ENCODE data around the gene ARHGEF4. TPM values are rescaled to one million over a fixed set of nuclear protein-coding genes. Genes with fewer than 3 reads are reported as not detected.
A peak's percentile ranks its signal among the peaks of the same experiment; 100 is the strongest.

The ARHGEF4 gene
- total RNA-seq, 1 experiment from 2014 or later, result 20.0 TPM

DNA sequence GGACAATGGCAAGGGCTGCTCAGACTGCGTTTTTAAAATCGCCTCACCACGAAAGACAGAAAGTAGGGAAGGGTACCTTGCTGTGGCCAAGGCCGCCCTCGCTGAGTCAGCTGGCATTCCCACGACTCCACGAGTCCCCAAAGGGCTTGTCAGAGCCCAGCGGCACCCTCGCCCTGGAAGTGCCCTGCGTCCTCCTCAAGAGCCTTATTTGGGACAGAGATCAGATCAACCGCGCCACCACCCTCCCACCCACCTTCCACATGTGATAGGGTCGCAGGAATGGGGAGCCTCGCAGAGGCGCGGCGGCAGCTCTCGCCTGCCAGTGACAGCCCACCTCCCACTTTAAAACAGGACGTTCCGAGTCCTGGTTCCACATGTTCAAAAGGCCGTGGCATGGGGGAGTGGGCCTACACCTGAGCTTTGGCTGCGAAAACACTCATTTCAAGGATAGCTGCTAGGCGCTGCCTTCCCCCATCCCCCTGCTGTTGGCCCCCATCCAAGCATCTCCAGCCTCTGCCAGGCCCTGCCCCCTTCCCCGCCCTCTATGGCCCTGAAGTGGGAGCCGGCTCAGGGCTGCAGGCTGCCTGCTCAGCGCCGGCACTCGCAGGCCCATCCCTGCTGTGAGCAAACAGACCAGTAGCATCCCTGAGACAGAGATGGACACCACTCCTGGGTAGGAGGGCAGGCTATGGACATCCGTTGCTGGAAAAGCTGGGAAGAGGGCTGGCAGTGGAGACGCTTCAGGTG lies 38.1 kb upstream of the ARHGEF4 start:
- Histone ChIP-seq H3K36me3 (ENCODE audit: low read depth) (no peaks in the 10 kb centered on the region), H2AFZ (peak overlapping the region; percentile 100), H3K79me2 (ENCODE audit: low read depth) (no peaks in the 10 kb centered on the region), H3K27me3 (ENCODE audit: insufficient read depth, low read depth) (no peaks in the 10 kb centered on the region), H3F3A (ENCODE audit: insufficient read depth, low read depth) (no peaks in the 10 kb centered on the region), H3K9me2 (ENCODE audit: insufficient read depth) (no peaks in the 10 kb centered on the region), H3K4me2 (peak overlapping the region; percentile 90), H3K4me3 (peak overlapping the region; percentile 99; the same call in 1 of the 2 replicates), H4K20me1 (ENCODE audit: insufficient read depth) (no peaks in the 10 kb centered on the region), H3K9me3 (ENCODE audit: insufficient read depth, low read depth) (no peaks in the 10 kb centered on the region), H3K4me1 (replicated peaks; ENCODE audit: insufficient read depth) (no peaks in the 10 kb centered on the region), H3K27ac (no peak overlapping the region)
- ChIA-PET CTCF (interaction anchor here (1.5 kb wide), 1 partner anchor 30 kb away, joined by 3 read pairs; no protein-coding TSS in a partner anchor), POLR2A (ENCODE audit: unreplicated experiment) (no interaction called here)
- BruUV-seq (replicated peaks), result no TSS peak
- TF ChIP-seq CTCF (conservative IDR thresholded peaks at IDR 0.05), result no peak
- TF ChIP-seq EZH2 (IDR thresholded peaks at IDR 0.05; ENCODE audit: low read depth), result no peak
- DNase-seq, result no peak
- intact Hi-C loops (cut with micrococcal nuclease; ENCODE audit: unreplicated experiment), result loop anchor here (1.0 to 5.0 kb wide), 4 partner anchors 38 to 349 kb away; partner anchors contain the start of genes ARHGEF4 and FAM168B

DNA sequence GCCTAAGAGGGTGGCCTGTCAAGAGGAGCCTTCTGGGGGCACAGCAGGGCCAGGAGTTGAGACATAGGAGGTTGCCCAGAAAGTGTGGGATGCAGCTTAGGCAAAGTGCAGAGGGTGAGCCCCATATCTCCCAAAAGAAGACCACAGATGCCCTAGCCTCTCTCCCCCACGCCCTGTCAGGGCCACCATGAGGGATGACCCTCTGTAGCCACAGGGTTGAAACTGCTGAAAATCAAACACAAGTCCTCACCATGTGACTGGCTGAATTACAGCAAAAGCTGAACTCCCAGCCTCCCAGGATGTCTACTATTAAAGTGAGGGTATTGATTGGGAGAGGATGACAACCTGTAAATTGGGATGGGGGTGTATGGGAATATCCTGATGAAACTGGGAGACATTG lies 37.4 kb upstream of the ARHGEF4 start:
- Histone ChIP-seq H3K4me1 (replicated peaks; ENCODE audit: insufficient read depth) (no peaks in the 10 kb centered on the region), H3K27ac (no peak overlapping the region), H3K9me2 (ENCODE audit: insufficient read depth) (no peaks in the 10 kb centered on the region), H3K9me3 (ENCODE audit: insufficient read depth, low read depth) (no peaks in the 10 kb centered on the region), H3K36me3 (ENCODE audit: low read depth) (no peaks in the 10 kb centered on the region), H3K27me3 (ENCODE audit: insufficient read depth, low read depth) (no peaks in the 10 kb centered on the region), H3K79me2 (ENCODE audit: low read depth) (no peaks in the 10 kb centered on the region), H4K20me1 (ENCODE audit: insufficient read depth) (no peaks in the 10 kb centered on the region), H2AFZ (no peak overlapping the region), H3K4me3 (no peak overlapping the region), H3F3A (ENCODE audit: insufficient read depth, low read depth) (no peaks in the 10 kb centered on the region), H3K4me2 (no peak overlapping the region)
- TF ChIP-seq EZH2 (IDR thresholded peaks at IDR 0.05; ENCODE audit: low read depth) (no peak), CTCF (conservative IDR thresholded peaks at IDR 0.05) (no peak)
- BruUV-seq (replicated peaks), result no TSS peak
- no peak for DNase-seq
- ChIA-PET POLR2A (ENCODE audit: unreplicated experiment) (interaction anchor here (0.5 kb wide), 1 partner anchor 1639 kb away, joined by 5 read pairs; no protein-coding TSS in a partner anchor), CTCF (no interaction called here)
- intact Hi-C loops (cut with micrococcal nuclease; ENCODE audit: unreplicated experiment), result loop anchor here (2.0 to 5.0 kb wide), 3 partner anchors 38 to 348 kb away; partner anchors contain the start of genes ARHGEF4 and FAM168B

- POLR2A ChIA-PET (ENCODE audit: unreplicated experiment), result no interaction called here
- Histone ChIP-seq H3K9me3 (ENCODE audit: insufficient read depth, low read depth) (no peaks in the 10 kb centered on the region), H3K4me1 (replicated peaks; ENCODE audit: insufficient read depth) (peaks cover 37% of the 10 kb centered on the region), H3K27me3 (ENCODE audit: insufficient read depth, low read depth) (no peaks in the 10 kb centered on the region), H4K20me1 (ENCODE audit: insufficient read depth) (no peaks in the 10 kb centered on the region), H3F3A (ENCODE audit: insufficient read depth, low read depth) (peaks cover 16% of the 10 kb centered on the region), H3K4me2 (no peak overlapping the region), H3K9me2 (ENCODE audit: insufficient read depth) (no peaks in the 10 kb centered on the region), H2AFZ (no peak overlapping the region), H3K36me3 (ENCODE audit: low read depth) (no peaks in the 10 kb centered on the region), H3K79me2 (ENCODE audit: low read depth) (no peaks in the 10 kb centered on the region), H3K4me3 (no peak overlapping the region), H3K27ac (no peak overlapping the region)
- intact Hi-C loops (cut with micrococcal nuclease; ENCODE audit: unreplicated experiment), result loop anchor here (2.0 kb wide), 1 partner anchor 15 kb away; no protein-coding TSS in a partner anchor
- CTCF ChIA-PET, result no interaction called here
- no peak for TF ChIP-seq CTCF (conservative IDR thresholded peaks at IDR 0.05)
- TF ChIP-seq EZH2 (IDR thresholded peaks at IDR 0.05; ENCODE audit: low read depth), result no peak
- DNase-seq, result no peak
- BruUV-seq (replicated peaks), result no TSS peak
Observed at GRCh38 chr2:130805613-130806012, 31.1 kb upstream of the ARHGEF4 start.
